PC-9 (cell line): ENCODE data around the gene KCNS1. TPM values are rescaled to one million over a fixed set of nuclear protein-coding genes. Genes with fewer than 3 reads are reported as not detected.

Experiments used
- BruUV-seq: library from RNA; stranded (reverse); fragments of 400-500 nt; replicated peaks from 2 replicates; lab custom pipeline; 2021; lab: Mats Ljungman, UMichigan
- CTCF ChIA-PET: fragments of 300-600 bp; sonication (Branson Sonifier 250); formaldehyde crosslinking; loops from one replicate; lab custom pipeline; 2022; ENCODE audit warnings: antibody characterized with exemption; lab: Charles Lee
- POLR2A ChIA-PET: fragments of 300-600 bp; sonication (Branson Sonifier 250); formaldehyde crosslinking; loops from one replicate; lab custom pipeline; 2022; ENCODE audit warnings: antibody characterized with exemption; ENCODE audit not compliant: unreplicated experiment; lab: Charles Lee
- DNase-seq, 2 experiments: peaks; one replicate each; pipeline versions ENCODE4 v3.0.0 to v3.0.0-alpha.2; 2015 to 2022; ENCODE audit warnings: mixed read lengths in 1 of 2
- H2AFZ ChIP-seq: fragments of 200-600 bp; sonication (generic); 2 replicates; pipeline ENCODE4 v1.8.1; 2017; ENCODE audit warnings: antibody characterized with exemption
- H3F3A ChIP-seq: fragments of 200-600 bp; sonication (generic); 2 replicates; pipeline ENCODE4 v1.8.1; 2017; ENCODE audit warnings: antibody characterized with exemption, mild to moderate bottlenecking, low read depth; ENCODE audit not compliant: insufficient read depth
- H3K27ac ChIP-seq: fragments of 200-600 bp; sonication (generic); 2 replicates; pipeline ENCODE4 v1.6.1; 2016; ENCODE audit warnings: mixed run types
- H3K27me3 ChIP-seq: fragments of 200-600 bp; sonication (generic); 2 replicates; pipeline ENCODE4 v1.6.1; 2016; ENCODE audit warnings: low read depth, mixed run types; ENCODE audit not compliant: insufficient read depth
- H3K36me3 ChIP-seq: fragments of 200-600 bp; sonication (generic); 2 replicates; pipeline ENCODE4 v1.6.1; 2016; ENCODE audit warnings: low read depth, mixed run types
- H3K4me1 ChIP-seq: fragments of 200-600 bp; sonication (generic); replicated peaks from 2 replicates; pipeline ENCODE4 v1.6.1; 2016; ENCODE audit warnings: mixed run types; ENCODE audit not compliant: insufficient read depth
- H3K4me2 ChIP-seq: fragments of 200-600 bp; sonication (generic); 2 replicates; pipeline ENCODE4 v1.6.1; 2017; ENCODE audit warnings: mixed run types
- H3K4me3 ChIP-seq: fragments of 200-600 bp; sonication (generic); 2 replicates; pipeline ENCODE4 v1.6.1; 2016; ENCODE audit warnings: mixed run types
- H3K79me2 ChIP-seq: fragments of 200-600 bp; sonication (generic); 2 replicates; pipeline ENCODE4 v1.6.1; 2017; ENCODE audit warnings: low read depth, mixed run types
- H3K9me2 ChIP-seq: fragments of 200-600 bp; sonication (generic); 2 replicates; pipeline ENCODE4 v1.8.1; 2017; ENCODE audit warnings: mild to moderate bottlenecking; ENCODE audit not compliant: insufficient read depth
- H3K9me3 ChIP-seq: fragments of 200-600 bp; sonication (generic); 2 replicates; pipeline ENCODE4 v1.8.1; 2016; ENCODE audit warnings: low read depth; ENCODE audit not compliant: insufficient read depth
- H4K20me1 ChIP-seq: fragments of 200-600 bp; sonication (generic); 2 replicates; pipeline ENCODE4 v1.8.1; 2017; ENCODE audit not compliant: insufficient read depth
- EZH2 ChIP-seq: fragments of 200-600 bp; sonication (generic); IDR thresholded peaks from 2 replicates; pipeline ENCODE4 v1.8.0; 2017; ENCODE audit warnings: antibody characterized with exemption, low read depth
- intact Hi-C: fragments of 100-400 bp; cut with micrococcal nuclease; formaldehyde crosslinking; loops from one replicate; pipeline ENCODE4 v1.10.0; 2022; ENCODE audit not compliant: unreplicated experiment
- total RNA-seq: library from RNA; stranded (reverse); gene quantifications from 2 replicates; pipeline ENCODE4 v1.2.3, GENCODE V29; 2021
- TF ChIP-seq, protein P1 (sequence below): fragments of 200-600 bp; sonication (generic); conservative IDR thresholded peaks from 2 replicates; pipeline ENCODE4 v1.6.1; 2017; ENCODE audit warnings: mixed run types, antibody characterized with exemption, mild to moderate bottlenecking, moderate library complexity

Gene KCNS1
- total RNA-seq, 1 experiment from 2014 or later, result 0.15 TPM

GRCh38 chr20:45124365-45124764, 23.4 kb upstream of the KCNS1 start, which contains the start of gene WFDC12:
Gene WFDC12 (minus strand): TSS chr20:45124465. CDS start chr20:45124447, 18 bp downstream.
- ChIA-PET CTCF (interaction anchor here (0.5 to 0.6 kb wide), 2 partner anchors 28 to 1651 kb away, joined by 3 to 7 read pairs; no protein-coding TSS in a partner anchor), POLR2A (no interaction called here)
- Histone ChIP-seq H3K27me3 (no peaks in the 10 kb centered on the region), H3K4me3 (no peak within 1 kb of the TSS), H3F3A (peaks cover 6% of the 10 kb centered on the region; the same call in 1 of the 2 replicates), H3K4me1 (peaks cover 13% of the 10 kb centered on the region; the same call in 1 of the 2 replicates), H4K20me1 (no peaks in the 10 kb centered on the region), H3K36me3 (no peaks in the 10 kb centered on the region), H3K9me3 (no peaks in the 10 kb centered on the region), H3K27ac (no peak within 1 kb of the TSS), H2AFZ (no peak within 1 kb of the TSS), H3K79me2 (no peaks in the 10 kb centered on the region), H3K4me2 (no peak within 1 kb of the TSS), H3K9me2 (no peaks in the 10 kb centered on the region)
- intact Hi-C loops, result no loop called here
- no peak for DNase-seq
- TF ChIP-seq, protein P1, sequence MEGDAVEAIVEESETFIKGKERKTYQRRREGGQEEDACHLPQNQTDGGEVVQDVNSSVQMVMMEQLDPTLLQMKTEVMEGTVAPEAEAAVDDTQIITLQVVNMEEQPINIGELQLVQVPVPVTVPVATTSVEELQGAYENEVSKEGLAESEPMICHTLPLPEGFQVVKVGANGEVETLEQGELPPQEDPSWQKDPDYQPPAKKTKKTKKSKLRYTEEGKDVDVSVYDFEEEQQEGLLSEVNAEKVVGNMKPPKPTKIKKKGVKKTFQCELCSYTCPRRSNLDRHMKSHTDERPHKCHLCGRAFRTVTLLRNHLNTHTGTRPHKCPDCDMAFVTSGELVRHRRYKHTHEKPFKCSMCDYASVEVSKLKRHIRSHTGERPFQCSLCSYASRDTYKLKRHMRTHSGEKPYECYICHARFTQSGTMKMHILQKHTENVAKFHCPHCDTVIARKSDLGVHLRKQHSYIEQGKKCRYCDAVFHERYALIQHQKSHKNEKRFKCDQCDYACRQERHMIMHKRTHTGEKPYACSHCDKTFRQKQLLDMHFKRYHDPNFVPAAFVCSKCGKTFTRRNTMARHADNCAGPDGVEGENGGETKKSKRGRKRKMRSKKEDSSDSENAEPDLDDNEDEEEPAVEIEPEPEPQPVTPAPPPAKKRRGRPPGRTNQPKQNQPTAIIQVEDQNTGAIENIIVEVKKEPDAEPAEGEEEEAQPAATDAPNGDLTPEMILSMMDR, result no peak
- no peak for TF ChIP-seq EZH2
- no TSS peak for BruUV-seq

DNA sequence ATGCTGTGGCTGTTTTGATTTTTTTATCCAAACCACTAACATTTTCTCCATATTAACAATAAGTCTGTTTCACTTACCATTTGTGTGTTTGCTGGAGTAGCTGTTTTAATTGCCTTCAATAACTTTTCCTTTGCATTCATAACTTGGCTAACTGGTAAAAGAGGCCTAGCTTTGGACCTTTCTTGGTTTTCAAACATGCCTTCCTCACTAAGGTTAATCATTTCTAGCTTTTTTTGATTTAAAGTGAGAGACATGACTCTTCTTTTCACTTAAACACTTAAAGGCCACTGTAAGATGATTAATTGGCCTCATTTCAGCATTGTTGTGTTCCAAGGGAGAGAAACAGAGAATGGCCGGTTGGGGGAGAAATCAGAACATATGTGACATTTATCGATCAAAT, 20.5 kb upstream of the KCNS1 start:
- Histone ChIP-seq H3F3A (no peaks in the 10 kb centered on the region), H3K36me3 (no peaks in the 10 kb centered on the region), H3K9me2 (no peaks in the 10 kb centered on the region), H2AFZ (no peak overlapping the region), H3K4me3 (no peak overlapping the region), H3K79me2 (no peaks in the 10 kb centered on the region), H3K4me1 (no peaks in the 10 kb centered on the region), H3K4me2 (no peak overlapping the region), H4K20me1 (no peaks in the 10 kb centered on the region), H3K27ac (no peak overlapping the region), H3K9me3 (no peaks in the 10 kb centered on the region), H3K27me3 (no peaks in the 10 kb centered on the region)
- TF ChIP-seq, protein P1, result no peak
- intact Hi-C loops, result no loop called here
- POLR2A ChIA-PET, result interaction anchor here (0.6 kb wide), 1 partner anchor 166 kb away, joined by 4 read pairs; no protein-coding TSS in a partner anchor
- CTCF ChIA-PET, result interaction anchor here (0.7 kb wide), 1 partner anchor 25 kb away, joined by 16 read pairs; no protein-coding TSS in a partner anchor
- no peak for DNase-seq
- BruUV-seq, result no TSS peak

GRCh38 chr20:45119556-45120266, 18.8 kb upstream of the KCNS1 start:
- no peak for DNase-seq
- no peaks in the 10 kb centered on the region for H3F3A ChIP-seq
- no peak overlapping the region for H3K4me2 ChIP-seq
- TF ChIP-seq, protein P1, result no peak
- no peak for TF ChIP-seq EZH2
- H2AFZ ChIP-seq, result no peak overlapping the region
- H4K20me1 ChIP-seq, result no peaks in the 10 kb centered on the region
- H3K9me2 ChIP-seq, result no peaks in the 10 kb centered on the region
- no peaks in the 10 kb centered on the region for H3K27me3 ChIP-seq
- ChIA-PET POLR2A (no interaction called here), CTCF (interaction anchor here (1.0 kb wide), 1 partner anchor 15 kb away, joined by 3 read pairs; no protein-coding TSS in a partner anchor)
- no peak overlapping the region for H3K27ac ChIP-seq
- no peaks in the 10 kb centered on the region for H3K4me1 ChIP-seq
- BruUV-seq, result no TSS peak
- H3K79me2 ChIP-seq, result no peaks in the 10 kb centered on the region
- H3K4me3 ChIP-seq, result no peak overlapping the region
- intact Hi-C loops, result no loop called here
- no peaks in the 10 kb centered on the region for H3K36me3 ChIP-seq
- no peaks in the 10 kb centered on the region for H3K9me3 ChIP-seq
